GM19463 (cell line): ENCODE results near the gene TMEM108.

ENCODE experiments used
- ATAC-seq: cut with Tn5 transposase; IDR thresholded peaks from one replicate; pipeline ENCODE4 v1.9.1; 2021; ENCODE audit warnings: mild to moderate bottlenecking, moderate library complexity; ENCODE audit not compliant: unreplicated experiment

The TMEM108 gene

GRCh38 chr3:133408366-133408765 is 370.2 kb downstream of the TMEM108 start:
- ATAC-seq = no peak

GRCh38 chr3:133408961-133409360 is 370.8 kb downstream of the TMEM108 start:
- no peak for ATAC-seq

- no peak for ATAC-seq
Measured at GRCh38 chr3:133410191-133410892, 372.2 kb downstream of the TMEM108 start.

- no peak for ATAC-seq
Measured at GRCh38 chr3:133412183-133413132, 374.3 kb downstream of the TMEM108 start.

GRCh38 chr3:133413161-133414020 is 375.2 kb downstream of the TMEM108 start:
- no peak for ATAC-seq

GRCh38 chr3:133414021-133414392 is 375.8 kb downstream of the TMEM108 start:
- no peak for ATAC-seq

GRCh38 chr3:133418361-133418760 is 380.2 kb downstream of the TMEM108 start:
- no peak for ATAC-seq

- ATAC-seq = no peak
Measured at GRCh38 chr3:133419151-133419909, 381.1 kb downstream of the TMEM108 start.

- ATAC-seq = no peak
Measured at GRCh38 chr3:133424937-133425869, 387.0 kb downstream of the TMEM108 start.

- ATAC-seq = no peak
Measured at GRCh38 chr3:133425898-133426297, 387.7 kb downstream of the TMEM108 start.

- ATAC-seq = no peak
Measured at GRCh38 chr3:133426721-133427120, 388.5 kb downstream of the TMEM108 start.

- ATAC-seq = no peak
Measured at GRCh38 chr3:133428552-133428951, 390.4 kb downstream of the TMEM108 start.

GRCh38 chr3:133429063-133429462 is 390.9 kb downstream of the TMEM108 start:
- no peak for ATAC-seq

GRCh38 chr3:133439563-133439962 is 401.4 kb downstream of the TMEM108 start:
- ATAC-seq = no peak

GRCh38 chr3:133440652-133441051 is 402.5 kb downstream of the TMEM108 start:
- no peak for ATAC-seq

GRCh38 chr3:133441867-133442270 is 403.7 kb downstream of the TMEM108 start:
- peak; percentile 71 for ATAC-seq

- no peak for ATAC-seq
Measured at GRCh38 chr3:133442518-133442917, 404.3 kb downstream of the TMEM108 start.

GRCh38 chr3:133443649-133444422 is 405.6 kb downstream of the TMEM108 start:
- ATAC-seq = no peak

- ATAC-seq = no peak
Measured at GRCh38 chr3:133444423-133444774, 406.2 kb downstream of the TMEM108 start.
